ENCODE measurements around the gene BTBD18.

The BTBD18 gene

DNA sequence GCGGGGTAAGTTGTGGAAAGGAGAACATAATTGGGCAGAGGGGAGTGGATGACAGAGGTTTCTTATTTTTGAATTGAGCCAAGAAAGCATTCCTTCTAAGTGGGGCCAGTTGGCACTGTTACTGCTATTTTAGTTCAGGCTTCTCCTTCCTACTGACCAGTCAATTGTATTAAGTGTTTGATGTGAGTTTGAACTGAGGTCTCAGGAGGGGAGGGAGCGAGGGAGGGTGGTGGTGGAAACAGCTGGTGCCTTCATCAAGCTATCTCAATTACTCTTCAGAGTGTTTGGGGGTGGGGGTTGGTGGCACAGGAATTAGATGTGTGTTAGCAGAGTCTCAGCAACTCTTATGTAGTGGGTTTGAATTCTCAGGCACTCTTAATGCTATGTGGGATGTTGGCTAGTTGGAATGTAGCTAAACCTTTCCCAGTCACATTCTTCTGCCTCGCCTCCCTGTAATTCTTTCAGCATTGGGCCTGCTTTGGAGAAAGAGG lies 24.5 kb upstream of the BTBD18 start:
- in situ Hi-C loops (cut with MboI; ENCODE audit: low sequenced_read_pairs), result no loop called here

DNA sequence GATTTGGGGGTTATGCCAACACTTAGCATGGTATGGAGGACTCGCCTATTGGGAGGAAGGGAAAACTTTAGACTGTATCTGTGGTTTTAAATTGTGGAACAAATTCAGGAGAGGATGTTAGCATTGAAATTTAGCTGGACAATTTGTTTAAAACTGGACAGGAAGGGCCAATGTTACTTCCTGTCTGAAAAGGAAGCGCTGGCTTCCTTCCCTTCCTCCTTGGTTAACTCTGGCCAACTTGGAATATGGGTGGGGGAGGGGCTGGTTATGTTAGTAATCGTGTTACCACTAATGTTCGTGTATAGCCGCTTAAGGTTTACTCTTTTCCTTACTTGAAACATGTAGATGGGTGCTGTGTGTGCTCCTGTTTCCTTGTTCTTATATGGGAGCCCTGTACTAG lies 23.9 kb upstream of the BTBD18 start:
- in situ Hi-C loops (cut with MboI; ENCODE audit: low sequenced_read_pairs), result no loop called here

- in situ Hi-C loops (cut with MboI; ENCODE audit: low sequenced_read_pairs), result no loop called here
These were observed 21.5 kb upstream of the BTBD18 start for GRCh38 chr11:57773026-57773598.

DNA sequence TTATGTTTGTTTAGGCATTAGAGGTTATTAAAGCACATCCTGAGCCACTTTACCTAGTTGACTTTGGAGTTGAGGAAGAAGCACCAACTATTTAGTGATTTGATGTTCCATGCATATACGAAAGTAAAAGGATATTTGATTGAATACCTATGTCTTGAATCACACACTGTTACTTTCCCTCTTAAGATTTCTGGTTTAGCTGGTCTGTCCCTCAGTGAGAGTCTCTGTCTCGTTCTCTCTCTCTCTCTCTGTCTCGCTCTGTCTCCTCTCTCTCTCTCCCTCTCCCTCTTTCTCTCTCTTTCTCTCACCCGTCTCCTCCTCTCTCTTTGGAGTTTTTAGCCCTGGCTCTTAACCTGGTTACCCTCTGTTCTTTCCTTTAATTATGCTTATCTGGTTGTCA lies 20.9 kb upstream of the BTBD18 start:
- in situ Hi-C loops (cut with MboI; ENCODE audit: low sequenced_read_pairs), result no loop called here

DNA sequence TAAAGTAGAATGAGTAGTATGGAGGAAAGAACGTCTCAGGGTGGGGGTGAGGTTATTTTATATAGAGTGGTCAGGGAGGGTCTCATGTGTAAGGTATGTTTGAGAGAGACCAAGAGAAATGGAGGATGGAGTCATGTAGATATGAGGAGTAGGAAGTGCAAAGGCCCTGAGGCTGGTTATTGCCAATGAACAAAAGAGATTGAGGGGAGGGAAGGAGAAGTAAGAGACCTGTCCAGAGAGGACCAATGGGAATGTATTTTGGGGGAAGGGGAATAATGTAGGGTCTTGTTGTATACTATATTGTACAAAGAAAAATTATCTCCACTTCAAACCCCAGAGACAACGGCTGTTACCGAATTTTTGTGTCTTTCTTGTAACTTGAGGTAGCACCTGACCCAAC lies 19.7 kb upstream of the BTBD18 start:
- in situ Hi-C loops (cut with MboI; ENCODE audit: low sequenced_read_pairs), result no loop called here

- in situ Hi-C loops (cut with MboI; ENCODE audit: low sequenced_read_pairs), result no loop called here
These were observed 19.2 kb upstream of the BTBD18 start for GRCh38 chr11:57770793-57771192.

GRCh38 chr11:57764972-57765371 lies 13.4 kb upstream of the BTBD18 start:
- in situ Hi-C loops (cut with MboI; ENCODE audit: low sequenced_read_pairs), result no loop called here

- in situ Hi-C loops (cut with MboI; ENCODE audit: low sequenced_read_pairs), result no loop called here
These were observed 12.9 kb upstream of the BTBD18 start for GRCh38 chr11:57764566-57764965.

GRCh38 chr11:57764021-57764420 lies 12.4 kb upstream of the BTBD18 start:
- in situ Hi-C loops (cut with MboI; ENCODE audit: low sequenced_read_pairs), result no loop called here

- in situ Hi-C loops (cut with MboI; ENCODE audit: low sequenced_read_pairs), result no loop called here
These were observed 11.9 kb upstream of the BTBD18 start for GRCh38 chr11:57763568-57763967.

DNA sequence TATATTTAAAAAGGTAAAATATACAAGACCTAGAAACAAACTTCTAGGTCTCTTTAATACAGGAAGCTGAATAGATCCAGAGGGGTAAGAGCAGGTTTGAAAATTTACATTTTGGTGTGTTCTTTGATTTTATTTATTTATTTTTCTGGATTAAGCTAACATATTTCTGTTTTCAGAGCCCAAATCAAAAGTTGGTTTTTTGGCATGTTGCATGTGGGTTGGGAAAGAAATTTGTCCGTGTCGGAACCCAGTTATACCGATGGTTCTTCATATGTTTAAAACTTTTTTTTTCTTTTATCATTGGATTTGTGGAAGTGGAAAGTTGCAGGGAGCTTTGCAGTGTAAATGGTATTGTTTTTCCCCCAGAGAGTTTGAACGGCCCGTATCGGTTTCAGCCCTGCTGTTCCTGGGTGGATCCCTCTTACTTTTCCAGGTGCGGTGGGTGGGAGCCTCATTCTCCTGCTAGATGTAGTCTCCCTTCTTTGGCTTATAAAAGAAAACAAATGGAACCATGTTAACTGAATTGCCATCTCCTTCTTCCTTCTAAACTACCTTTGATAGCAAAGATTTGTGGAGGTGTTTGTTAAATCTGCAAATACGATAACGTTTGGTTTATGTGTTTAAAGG lies 10.7 kb upstream of the BTBD18 start:
- in situ Hi-C loops (cut with MboI; ENCODE audit: low sequenced_read_pairs), result no loop called here

GRCh38 chr11:57761301-57762234 lies 9.9 kb upstream of the BTBD18 start, which contains the start of gene CTNND1:
CTNND1 (plus strand) TSS chr11:57761802; CDS start chr11:57791479, 29,677 bp downstream.
- in situ Hi-C loops (cut with MboI; ENCODE audit: low sequenced_read_pairs), result no loop called here

DNA sequence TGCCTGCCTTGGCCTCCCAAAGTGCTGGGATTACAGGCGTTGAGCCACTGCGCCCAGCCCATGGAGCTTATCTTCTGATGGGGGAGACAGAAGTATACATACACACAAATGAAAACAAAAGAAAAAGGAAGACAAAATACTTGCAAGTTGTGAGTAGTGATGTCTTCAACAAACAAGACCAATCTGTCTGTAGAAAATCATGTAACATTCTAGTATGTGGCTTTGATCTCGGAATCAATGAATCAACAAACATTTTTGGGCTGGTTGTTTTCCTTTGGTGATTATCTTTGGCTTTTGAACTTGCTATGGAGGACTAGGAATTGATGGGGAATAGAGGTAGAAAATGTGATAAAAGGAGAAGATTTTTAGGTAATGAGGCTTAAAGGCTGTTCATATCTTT lies 6.6 kb upstream of the BTBD18 start:
- in situ Hi-C loops (cut with MboI; ENCODE audit: low sequenced_read_pairs), result no loop called here

- in situ Hi-C loops (cut with MboI; ENCODE audit: low sequenced_read_pairs), result no loop called here
These were observed 1.3 kb upstream of the BTBD18 start for GRCh38 chr11:57752954-57753353.

DNA sequence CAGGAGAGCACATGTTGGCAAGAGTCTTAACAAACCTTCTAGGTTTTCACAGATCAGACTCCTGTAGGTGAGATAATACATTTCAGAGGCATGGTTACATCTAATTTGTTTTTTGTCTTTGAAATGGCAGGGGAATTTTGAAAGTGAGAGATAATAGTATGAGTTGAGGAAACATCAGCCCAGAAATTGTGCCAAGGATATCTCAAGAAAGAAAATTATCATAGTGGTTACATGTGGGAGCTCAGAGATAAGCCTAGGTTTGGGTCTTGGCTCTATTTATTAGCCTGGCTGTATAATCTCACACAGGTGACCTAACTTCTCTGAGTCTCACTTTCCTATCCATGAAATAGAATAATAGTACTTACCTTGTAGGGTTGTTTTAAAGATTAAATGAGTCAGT lies 443 bp downstream of the BTBD18 start:
- in situ Hi-C loops (cut with MboI; ENCODE audit: low sequenced_read_pairs), result no loop called here

DNA sequence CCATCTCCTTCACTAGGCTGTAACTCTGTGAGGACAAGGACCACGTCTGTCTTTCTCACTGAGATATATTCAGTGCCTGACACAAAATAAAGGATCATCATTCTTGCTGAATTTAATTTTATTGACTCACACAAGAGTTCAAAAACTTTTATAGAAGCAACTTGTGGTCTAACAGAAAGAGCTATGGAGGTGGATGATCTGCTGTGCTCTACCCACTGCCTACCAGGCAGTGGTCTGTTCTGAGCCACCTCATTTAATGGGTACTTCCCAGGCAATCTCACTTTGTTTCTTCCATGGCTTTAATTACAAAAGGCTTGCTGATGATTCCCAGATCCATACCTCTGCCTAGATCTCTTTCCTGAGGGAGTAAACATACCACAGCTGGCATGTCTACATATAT lies 4.7 kb downstream of the BTBD18 start:
- in situ Hi-C loops (cut with MboI; ENCODE audit: low sequenced_read_pairs), result loop anchor here (10.0 kb wide), 1 partner anchor 48 kb away; no protein-coding TSS in a partner anchor

GRCh38 chr11:57745206-57745605 lies 6.4 kb downstream of the BTBD18 start:
- in situ Hi-C loops (cut with MboI; ENCODE audit: low sequenced_read_pairs), result loop anchor here (10.0 kb wide), 1 partner anchor 50 kb away; no protein-coding TSS in a partner anchor

GRCh38 chr11:57744357-57744756 lies 7.3 kb downstream of the BTBD18 start:
- in situ Hi-C loops (cut with MboI; ENCODE audit: low sequenced_read_pairs), result loop anchor here (10.0 kb wide), 1 partner anchor 50 kb away; no protein-coding TSS in a partner anchor

DNA sequence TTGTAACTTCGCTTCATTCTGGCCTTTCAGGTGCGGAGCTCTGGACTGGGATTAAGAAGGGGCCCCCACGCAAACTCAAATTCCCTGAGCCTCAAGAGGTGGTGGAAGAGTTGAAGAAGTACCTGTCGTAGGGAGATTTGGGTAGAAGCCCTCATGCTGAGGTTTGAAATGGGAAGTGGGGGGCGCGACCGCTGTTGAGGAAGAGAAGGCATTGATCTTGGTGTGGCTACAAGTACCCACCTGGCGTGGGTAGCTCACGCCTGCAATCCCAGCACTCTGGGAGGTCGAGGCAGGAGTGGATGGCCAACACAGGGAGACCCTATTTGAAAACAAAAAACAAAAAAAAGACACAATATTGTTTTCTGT lies 9.5 kb downstream of the BTBD18 start:
- in situ Hi-C loops (cut with MboI; ENCODE audit: low sequenced_read_pairs), result loop anchor here (10.0 kb wide), 1 partner anchor 53 kb away; no protein-coding TSS in a partner anchor

- in situ Hi-C loops (cut with MboI; ENCODE audit: low sequenced_read_pairs), result loop anchor here (10.0 kb wide), 1 partner anchor 53 kb away; no protein-coding TSS in a partner anchor
These were observed 10.2 kb downstream of the BTBD18 start, which contains the start of gene SELENOH for GRCh38 chr11:57741132-57742086. SELENOH (plus strand) TSS chr11:57741491; CDS start chr11:57741596, 105 bp downstream.

Measured in HL-60/S4 treated with retinoic acid at 250 ng/mL for 4 days and 3 days (cell line).